HL-60 (cell line): ENCODE measurements around the gene UNC80.

Experiments
- GABPA ChIP-seq: IDR thresholded peaks from 2 replicates; pipeline ENCODE4 v1.6.1; 2012; ENCODE audit warnings: low read depth
- POLR2AphosphoS5 ChIP-seq: IDR thresholded peaks from 2 replicates; pipeline ENCODE4 v1.6.1; 2012; ENCODE audit warnings: low read depth
- SPI1 ChIP-seq: IDR thresholded peaks from 2 replicates; pipeline ENCODE4 v1.6.1; 2012; ENCODE audit warnings: low read depth, mild to moderate bottlenecking, borderline replicate concordance
- TF ChIP-seq, protein P1 (sequence below): IDR thresholded peaks from one replicate; pipeline ENCODE4 v1.5.1; 2011; ENCODE audit warnings: low read length, control low read depth, inconsistent platforms; ENCODE audit not compliant: insufficient read depth
- TF ChIP-seq, protein P2 (sequence below): IDR thresholded peaks from 2 replicates; pipeline ENCODE4 v1.6.1; 2012; ENCODE audit warnings: low read depth; ENCODE audit not compliant: insufficient replicate concordance

GRCh38 chr2:209918251-209918650 is 146.6 kb downstream of the UNC80 start:
- TF ChIP-seq, protein P1, sequence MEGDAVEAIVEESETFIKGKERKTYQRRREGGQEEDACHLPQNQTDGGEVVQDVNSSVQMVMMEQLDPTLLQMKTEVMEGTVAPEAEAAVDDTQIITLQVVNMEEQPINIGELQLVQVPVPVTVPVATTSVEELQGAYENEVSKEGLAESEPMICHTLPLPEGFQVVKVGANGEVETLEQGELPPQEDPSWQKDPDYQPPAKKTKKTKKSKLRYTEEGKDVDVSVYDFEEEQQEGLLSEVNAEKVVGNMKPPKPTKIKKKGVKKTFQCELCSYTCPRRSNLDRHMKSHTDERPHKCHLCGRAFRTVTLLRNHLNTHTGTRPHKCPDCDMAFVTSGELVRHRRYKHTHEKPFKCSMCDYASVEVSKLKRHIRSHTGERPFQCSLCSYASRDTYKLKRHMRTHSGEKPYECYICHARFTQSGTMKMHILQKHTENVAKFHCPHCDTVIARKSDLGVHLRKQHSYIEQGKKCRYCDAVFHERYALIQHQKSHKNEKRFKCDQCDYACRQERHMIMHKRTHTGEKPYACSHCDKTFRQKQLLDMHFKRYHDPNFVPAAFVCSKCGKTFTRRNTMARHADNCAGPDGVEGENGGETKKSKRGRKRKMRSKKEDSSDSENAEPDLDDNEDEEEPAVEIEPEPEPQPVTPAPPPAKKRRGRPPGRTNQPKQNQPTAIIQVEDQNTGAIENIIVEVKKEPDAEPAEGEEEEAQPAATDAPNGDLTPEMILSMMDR = no peak
- TF ChIP-seq POLR2AphosphoS5 = no peak
- no peak for TF ChIP-seq GABPA
- TF ChIP-seq SPI1 = no peak
- TF ChIP-seq, protein P2, sequence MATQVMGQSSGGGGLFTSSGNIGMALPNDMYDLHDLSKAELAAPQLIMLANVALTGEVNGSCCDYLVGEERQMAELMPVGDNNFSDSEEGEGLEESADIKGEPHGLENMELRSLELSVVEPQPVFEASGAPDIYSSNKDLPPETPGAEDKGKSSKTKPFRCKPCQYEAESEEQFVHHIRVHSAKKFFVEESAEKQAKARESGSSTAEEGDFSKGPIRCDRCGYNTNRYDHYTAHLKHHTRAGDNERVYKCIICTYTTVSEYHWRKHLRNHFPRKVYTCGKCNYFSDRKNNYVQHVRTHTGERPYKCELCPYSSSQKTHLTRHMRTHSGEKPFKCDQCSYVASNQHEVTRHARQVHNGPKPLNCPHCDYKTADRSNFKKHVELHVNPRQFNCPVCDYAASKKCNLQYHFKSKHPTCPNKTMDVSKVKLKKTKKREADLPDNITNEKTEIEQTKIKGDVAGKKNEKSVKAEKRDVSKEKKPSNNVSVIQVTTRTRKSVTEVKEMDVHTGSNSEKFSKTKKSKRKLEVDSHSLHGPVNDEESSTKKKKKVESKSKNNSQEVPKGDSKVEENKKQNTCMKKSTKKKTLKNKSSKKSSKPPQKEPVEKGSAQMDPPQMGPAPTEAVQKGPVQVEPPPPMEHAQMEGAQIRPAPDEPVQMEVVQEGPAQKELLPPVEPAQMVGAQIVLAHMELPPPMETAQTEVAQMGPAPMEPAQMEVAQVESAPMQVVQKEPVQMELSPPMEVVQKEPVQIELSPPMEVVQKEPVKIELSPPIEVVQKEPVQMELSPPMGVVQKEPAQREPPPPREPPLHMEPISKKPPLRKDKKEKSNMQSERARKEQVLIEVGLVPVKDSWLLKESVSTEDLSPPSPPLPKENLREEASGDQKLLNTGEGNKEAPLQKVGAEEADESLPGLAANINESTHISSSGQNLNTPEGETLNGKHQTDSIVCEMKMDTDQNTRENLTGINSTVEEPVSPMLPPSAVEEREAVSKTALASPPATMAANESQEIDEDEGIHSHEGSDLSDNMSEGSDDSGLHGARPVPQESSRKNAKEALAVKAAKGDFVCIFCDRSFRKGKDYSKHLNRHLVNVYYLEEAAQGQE = no peak
